HepG2 (cell line): ENCODE data around the gene ABCC3. TPM values are rescaled to one million over a fixed set of nuclear protein-coding genes. Genes with fewer than 3 reads are reported as not detected.
A peak's percentile ranks its signal among the peaks of the same experiment; 100 is the strongest.

Experiments
- AGO2 ChIP-seq: fragments of 200-400 bp; formaldehyde crosslinking; optimal IDR thresholded peaks from 2 replicates; pipeline ENCODE3; 2017; ENCODE audit warnings: mild to moderate bottlenecking, low read depth, low read length, moderate library complexity
- CBFB ChIP-seq: sonication (generic); formaldehyde crosslinking; IDR thresholded peaks from 2 replicates; pipeline ENCODE4 v1.4.0; 2020; ENCODE audit warnings: missing genetic modification reagents
- FOXA1 ChIP-seq, 2 experiments: fragments of 450-650 bp in 1 of 2; sonication (generic) in 1 of 2; formaldehyde crosslinking in 1 of 2; IDR thresholded peaks; 2 replicates each; pipeline versions ENCODE4 v1.4.0 to v1.6.1; 2016 to 2020; ENCODE audit warnings: missing genetic modification reagents in 1 of 2
- GRHL1 ChIP-seq: sonication (generic); formaldehyde crosslinking; conservative IDR thresholded peaks from 2 replicates; pipeline ENCODE4 v1.8.0; 2022; ENCODE audit warnings: missing genetic modification reagents
- IRF1 ChIP-seq: sonication (generic); formaldehyde crosslinking; IDR thresholded peaks from 2 replicates; pipeline ENCODE4 v1.4.0; 2020; ENCODE audit warnings: low read depth, mild to moderate bottlenecking, missing genetic modification reagents
- IRX3 ChIP-seq: sonication (generic); formaldehyde crosslinking; IDR thresholded peaks from 2 replicates; pipeline ENCODE4 v1.8.1; 2023; ENCODE audit warnings: mild to moderate bottlenecking, low read depth, missing genetic modification reagents, borderline replicate concordance
- KLF9 ChIP-seq: IDR thresholded peaks from 2 replicates; pipeline ENCODE4 v1.6.1; 2016; ENCODE audit warnings: low read depth
- MEIS1 ChIP-seq: sonication (generic); formaldehyde crosslinking; IDR thresholded peaks from 2 replicates; pipeline ENCODE4 v1.9.0; 2021; ENCODE audit warnings: mild to moderate bottlenecking, missing genetic modification reagents, moderate library complexity, borderline replicate concordance
- MYNN ChIP-seq: sonication (generic); formaldehyde crosslinking; IDR thresholded peaks from 2 replicates; pipeline ENCODE4 v1.4.0; 2020; ENCODE audit warnings: mild to moderate bottlenecking, low read depth, missing genetic modification reagents
- NCOA1 ChIP-seq: sonication (generic); formaldehyde crosslinking; IDR thresholded peaks from 2 replicates; pipeline ENCODE4 v1.9.0; 2021; ENCODE audit warnings: missing genetic modification reagents
- PHF20 ChIP-seq: sonication (generic); formaldehyde crosslinking; IDR thresholded peaks from 2 replicates; pipeline ENCODE4 v1.5.0; 2020; ENCODE audit warnings: mild to moderate bottlenecking, missing genetic modification reagents
- REPIN1 ChIP-seq: sonication (generic); formaldehyde crosslinking; IDR thresholded peaks from 2 replicates; pipeline ENCODE4 v1.8.0; 2022; ENCODE audit warnings: missing genetic modification reagents, low read depth, mild to moderate bottlenecking, borderline replicate concordance
- SMAD3 ChIP-seq: sonication (generic); formaldehyde crosslinking; IDR thresholded peaks from 2 replicates; pipeline ENCODE4 v1.4.0; 2020; ENCODE audit warnings: missing genetic modification reagents
- SP2 ChIP-seq: sonication (generic); formaldehyde crosslinking; IDR thresholded peaks from 2 replicates; pipeline ENCODE4 v1.5.1; 2020; ENCODE audit warnings: mild to moderate bottlenecking, missing genetic modification reagents
- SRY ChIP-seq: sonication (generic); formaldehyde crosslinking; IDR thresholded peaks from 2 replicates; pipeline ENCODE4 v1.8.0; 2022; ENCODE audit warnings: mild to moderate bottlenecking, missing genetic modification reagents
- SYNCRIP ChIP-seq: fragments of 200-400 bp; formaldehyde crosslinking; IDR thresholded peaks from 2 replicates; pipeline ENCODE4 v1.6.1; 2018; ENCODE audit warnings: mild to moderate bottlenecking, low read depth, low read length; ENCODE audit not compliant: insufficient read depth
- ZFP41 ChIP-seq: sonication (generic); formaldehyde crosslinking; IDR thresholded peaks from 2 replicates; pipeline ENCODE4 v1.4.0; 2020; ENCODE audit warnings: mild to moderate bottlenecking, missing genetic modification reagents, borderline replicate concordance
- ZFP90 ChIP-seq: sonication (generic); formaldehyde crosslinking; IDR thresholded peaks from 2 replicates; pipeline ENCODE4 v1.8.0; 2022; ENCODE audit warnings: missing genetic modification reagents, mild to moderate bottlenecking, inconsistent platforms, borderline replicate concordance
- ZNF10 ChIP-seq: sonication (generic); formaldehyde crosslinking; IDR thresholded peaks from 2 replicates; pipeline ENCODE4 v1.4.0; 2020; ENCODE audit warnings: mild to moderate bottlenecking, low read depth, missing genetic modification reagents, borderline replicate concordance
- ZNF275 ChIP-seq: sonication (generic); formaldehyde crosslinking; IDR thresholded peaks from 2 replicates; pipeline ENCODE4 v1.8.0; 2022; ENCODE audit warnings: missing genetic modification reagents, mild to moderate bottlenecking, inconsistent platforms, borderline replicate concordance
- ZNF430 ChIP-seq: sonication (generic); formaldehyde crosslinking; IDR thresholded peaks from 2 replicates; pipeline ENCODE4 v1.9.0; 2021; ENCODE audit warnings: mild to moderate bottlenecking, missing genetic modification reagents
- ZNF547 ChIP-seq: sonication (generic); formaldehyde crosslinking; IDR thresholded peaks from 2 replicates; pipeline ENCODE4 v1.5.1; 2020; ENCODE audit warnings: mild to moderate bottlenecking, missing genetic modification reagents
- ZNF629 ChIP-seq: sonication (generic); formaldehyde crosslinking; conservative IDR thresholded peaks from 2 replicates; pipeline ENCODE4 v1.5.0; 2020; ENCODE audit warnings: missing genetic modification reagents
- ZNF713 ChIP-seq: sonication (generic); formaldehyde crosslinking; IDR thresholded peaks from 2 replicates; pipeline ENCODE4 v1.4.0; 2020; ENCODE audit warnings: mild to moderate bottlenecking, missing genetic modification reagents
- ZNF816 ChIP-seq: sonication (generic); formaldehyde crosslinking; IDR thresholded peaks from 2 replicates; pipeline ENCODE4 v1.8.0; 2022; ENCODE audit warnings: missing genetic modification reagents, mild to moderate bottlenecking, borderline replicate concordance
- ZNF841 ChIP-seq: sonication (generic); formaldehyde crosslinking; IDR thresholded peaks from 2 replicates; pipeline ENCODE4 v1.8.1; 2023; ENCODE audit warnings: missing genetic modification reagents, borderline replicate concordance
- ZSCAN20 ChIP-seq: sonication (generic); formaldehyde crosslinking; IDR thresholded peaks from 2 replicates; pipeline ENCODE4 v1.4.0; 2020; ENCODE audit warnings: missing genetic modification reagents, mild to moderate bottlenecking, borderline replicate concordance
- polyA plus RNA-seq, 8 experiments: library from polyadenylated mRNA; depleted of rRNA in 3 of 8; stranded (reverse) in 7 of 8; unstranded in 1 of 8; fragments of >200 nt; fragmentation: Illumina TruSeq in 4 of 8; extraction: Trizol in 4 of 8; gene quantifications; 2 replicates each; pipeline versions ENCODE4 v1.2.1 to v1.2.3, GENCODE V29; 2011 to 2016; ENCODE audit warnings: low read depth in 4 of 8, missing spikeins in 1 of 8, mixed read lengths in 1 of 8; ENCODE audit not compliant: insufficient read depth in 1 of 8
- total RNA-seq, 5 experiments: library from RNA; depleted of rRNA; stranded (reverse); fragments of >200 nt; fragmentation: Illumina TruSeq; extraction: Trizol; gene quantifications; 2 replicates each; pipeline ENCODE4 v1.2.3, GENCODE V29; 2016; ENCODE audit warnings: low read depth in 1 of 5

Gene ABCC3
- total and polyA plus RNA-seq, 2 of the 13 experiments (the other 11 are each of a cell fraction or from before 2014, with no cell fraction given), result 25.2 to 50.7 TPM

GRCh38 chr17:50634915-50635731 is 442 bp downstream of the ABCC3 start (continued):
- TF ChIP-seq MEIS1 (CRISPR knock-in tag) (peak; percentile 37; the same call in 1 of the 2 replicates), ZNF841 (CRISPR knock-in tag) (no peak), KLF9 (CRISPR knock-in tag) (no peak), ZNF713 (no peak), ZNF547 (CRISPR knock-in tag) (no peak), SP2 (CRISPR knock-in tag) (no peak), AGO2 (peak; percentile 69), ZNF275 (CRISPR knock-in tag) (no peak), ZFP90 (CRISPR knock-in tag) (no peak; the same call in 1 of the 2 replicates), PHF20 (no peak), FOXA1 (IDR thresholded peaks at IDR 0.05) (no peak), FOXA1 (CRISPR knock-in tag; IDR thresholded peaks at IDR 0.05) (no peak), ZSCAN20 (CRISPR knock-in tag) (no peak), SMAD3 (no peak), NCOA1 (CRISPR knock-in tag) (no peak), SRY (0 out of 2 replicates have a peak, but pooled peaks have one; percentile 47), ZNF816 (no peak), ZNF430 (CRISPR knock-in tag) (peak; percentile 26; the same call in 1 of the 2 replicates), ZNF10 (CRISPR knock-in tag) (no peak), SYNCRIP (no peak), IRX3 (no peak), CBFB (CRISPR knock-in tag) (no peak), GRHL1 (no peak), REPIN1 (no peak), MYNN (CRISPR knock-in tag) (no peak), IRF1 (CRISPR knock-in tag) (0 out of 2 replicates have a peak, but pooled peaks have one; percentile 74), ZFP41 (CRISPR knock-in tag) (0 out of 2 replicates have a peak, but pooled peaks have one; percentile 67), ZNF629 (CRISPR knock-in tag) (no peak)
